GM21381 (cell line): ENCODE data around the gene IL10RA.
A peak's percentile ranks its signal among the peaks of the same experiment; 100 is the strongest.
"Not testable (repeated sequence)": the region's sequence is repeated elsewhere in the genome, so short reads cannot be mapped to it uniquely, and the experiment has no call there.

Experiments
- ATAC-seq: cut with Tn5 transposase; IDR thresholded peaks from one replicate; pipeline ENCODE4 v1.9.1; 2021; ENCODE audit warnings: mild to moderate bottlenecking, moderate library complexity; ENCODE audit not compliant: unreplicated experiment

Gene IL10RA

DNA sequence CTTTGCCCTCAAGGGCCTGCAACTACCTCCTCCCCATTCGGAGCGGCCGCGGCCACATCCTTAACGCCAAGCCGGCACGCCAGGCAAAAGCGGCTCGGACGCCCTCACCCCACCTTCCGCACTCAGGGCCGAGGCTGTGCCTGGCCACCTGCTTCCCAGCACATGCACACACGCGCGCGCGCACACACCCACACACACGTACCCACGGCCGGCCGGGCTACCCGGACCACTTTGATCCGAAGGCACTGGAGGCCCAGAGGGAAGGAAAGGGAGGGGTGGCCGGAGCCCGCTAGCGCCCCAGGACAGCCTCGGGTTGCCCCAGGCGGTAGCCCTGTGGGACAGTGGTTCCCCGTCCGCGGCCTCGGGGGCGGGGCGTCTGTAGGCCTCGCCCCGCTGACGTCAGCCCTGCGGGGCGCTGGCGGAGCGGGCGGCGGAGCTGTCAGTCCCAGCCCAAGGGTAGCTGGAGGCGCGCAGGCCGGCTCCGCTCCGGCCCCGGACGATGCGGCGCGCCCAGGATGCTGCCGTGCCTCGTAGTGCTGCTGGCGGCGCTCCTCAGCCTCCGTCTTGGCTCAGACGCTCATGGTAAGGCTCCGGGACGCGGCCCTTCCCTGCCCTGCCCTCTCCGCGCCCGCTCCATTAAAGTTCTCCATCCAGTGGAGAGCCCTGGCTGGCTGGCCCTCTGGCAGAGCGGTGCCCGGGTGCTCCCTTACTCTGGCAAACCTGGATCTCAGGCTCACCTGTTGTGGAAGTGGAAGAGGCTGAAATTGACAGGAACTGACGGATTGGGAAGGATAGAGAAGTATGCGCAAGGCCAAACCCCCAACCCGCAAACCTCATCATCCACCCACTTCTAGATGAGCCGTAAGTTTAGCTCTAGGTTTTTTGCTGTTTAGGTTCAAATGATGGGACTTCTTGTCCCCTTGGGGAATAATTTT is at the start of gene IL10RA:
IL10RA (plus strand) TSS at position 442 of the 935 bp plus-strand sequence; CDS start at position 516, 74 bp downstream.
- ATAC-seq: peak; percentile 86

DNA sequence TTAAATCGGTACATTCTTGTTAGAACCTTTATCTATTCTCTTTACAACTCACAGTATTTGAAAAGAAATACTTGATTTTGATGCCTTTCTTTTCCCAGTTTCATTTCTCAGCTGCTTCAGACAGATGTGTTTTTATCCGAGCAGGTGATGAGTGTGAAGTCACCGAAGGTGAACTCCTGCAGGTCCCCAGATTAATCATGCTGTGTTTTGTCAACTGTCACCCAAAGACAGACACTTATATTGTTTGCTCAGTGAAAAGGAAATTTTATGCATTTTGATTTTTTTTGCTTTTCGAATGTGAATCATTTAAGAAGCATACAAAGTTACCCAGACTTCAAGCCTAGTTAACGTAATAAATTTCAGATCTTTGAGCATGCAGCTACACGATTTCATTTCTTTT is 49.2 kb upstream of the IL10RA start:
- no peak for ATAC-seq

- ATAC-seq: no peak
These were observed 45.5 kb upstream of the IL10RA start for GRCh38 chr11:117940736-117941135.

GRCh38 chr11:117941163-117941707 is 45.0 kb upstream of the IL10RA start:
- no peak for ATAC-seq

DNA sequence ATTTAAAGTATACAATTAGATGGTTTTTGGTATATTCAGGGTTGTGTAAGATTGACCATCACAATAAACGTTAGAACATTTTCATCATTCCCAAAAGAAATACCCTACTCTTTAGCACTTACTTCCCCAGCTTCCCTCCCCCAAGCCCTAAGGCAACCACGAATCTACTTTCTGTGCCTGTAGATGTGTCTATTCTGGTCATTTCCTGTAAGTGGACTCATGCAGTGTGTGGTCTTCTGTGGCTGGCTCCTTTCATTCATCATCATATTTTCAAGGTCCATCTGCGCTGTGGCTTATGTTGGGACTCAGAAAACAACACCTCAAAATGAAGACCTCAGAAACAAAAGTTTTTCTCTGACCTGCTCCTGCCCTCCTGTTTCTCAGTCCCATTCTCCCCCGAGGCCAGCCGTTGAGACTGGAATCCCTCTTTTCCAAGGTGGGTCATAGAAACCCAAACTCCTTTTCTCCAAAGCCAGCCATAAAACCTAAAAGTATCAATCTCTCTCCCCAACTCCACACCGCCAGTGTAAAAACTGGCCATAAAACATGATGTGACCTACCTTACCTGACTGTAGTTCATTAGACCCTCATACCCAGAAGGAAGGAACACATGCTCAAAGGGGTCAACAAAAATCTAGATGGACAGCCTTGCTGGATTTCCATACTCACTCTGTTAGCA is 44.1 kb upstream of the IL10RA start:
- ATAC-seq: no peak

- no peak for ATAC-seq
These were observed 41.6 kb upstream of the IL10RA start for GRCh38 chr11:117944554-117944953.

GRCh38 chr11:117945047-117945810 is 41.0 kb upstream of the IL10RA start:
- ATAC-seq: no peak

GRCh38 chr11:117946156-117946841 is 39.9 kb upstream of the IL10RA start:
- peak; percentile 6 for ATAC-seq

GRCh38 chr11:117946842-117947526 is 39.2 kb upstream of the IL10RA start:
- peak; percentile 50 for ATAC-seq

GRCh38 chr11:117947751-117948150 is 38.4 kb upstream of the IL10RA start:
- not testable (repeated sequence) for ATAC-seq

GRCh38 chr11:117948466-117948865 is 37.7 kb upstream of the IL10RA start:
- ATAC-seq: not testable (repeated sequence)

- ATAC-seq: no peak
These were observed 37.1 kb upstream of the IL10RA start for GRCh38 chr11:117949062-117949461.

DNA sequence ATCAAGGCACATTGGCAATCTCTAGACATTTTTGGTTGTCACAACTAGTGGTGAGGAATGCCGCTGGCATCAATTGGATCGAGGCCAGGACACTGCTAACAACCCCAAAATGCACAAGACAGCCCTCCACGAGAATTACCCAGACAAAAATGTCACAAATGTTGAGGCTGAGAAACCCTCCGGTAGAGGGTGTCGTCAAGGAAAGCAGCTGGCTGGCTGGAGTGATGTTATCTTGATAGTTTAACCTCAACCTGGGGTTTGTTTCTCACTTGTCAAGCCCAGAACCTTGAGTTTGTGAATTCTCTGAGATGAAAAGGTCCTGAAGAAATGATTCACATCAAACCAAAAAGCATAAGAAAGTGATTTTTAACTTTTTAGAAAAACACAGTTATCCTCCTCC is 35.9 kb upstream of the IL10RA start:
- no peak for ATAC-seq

DNA sequence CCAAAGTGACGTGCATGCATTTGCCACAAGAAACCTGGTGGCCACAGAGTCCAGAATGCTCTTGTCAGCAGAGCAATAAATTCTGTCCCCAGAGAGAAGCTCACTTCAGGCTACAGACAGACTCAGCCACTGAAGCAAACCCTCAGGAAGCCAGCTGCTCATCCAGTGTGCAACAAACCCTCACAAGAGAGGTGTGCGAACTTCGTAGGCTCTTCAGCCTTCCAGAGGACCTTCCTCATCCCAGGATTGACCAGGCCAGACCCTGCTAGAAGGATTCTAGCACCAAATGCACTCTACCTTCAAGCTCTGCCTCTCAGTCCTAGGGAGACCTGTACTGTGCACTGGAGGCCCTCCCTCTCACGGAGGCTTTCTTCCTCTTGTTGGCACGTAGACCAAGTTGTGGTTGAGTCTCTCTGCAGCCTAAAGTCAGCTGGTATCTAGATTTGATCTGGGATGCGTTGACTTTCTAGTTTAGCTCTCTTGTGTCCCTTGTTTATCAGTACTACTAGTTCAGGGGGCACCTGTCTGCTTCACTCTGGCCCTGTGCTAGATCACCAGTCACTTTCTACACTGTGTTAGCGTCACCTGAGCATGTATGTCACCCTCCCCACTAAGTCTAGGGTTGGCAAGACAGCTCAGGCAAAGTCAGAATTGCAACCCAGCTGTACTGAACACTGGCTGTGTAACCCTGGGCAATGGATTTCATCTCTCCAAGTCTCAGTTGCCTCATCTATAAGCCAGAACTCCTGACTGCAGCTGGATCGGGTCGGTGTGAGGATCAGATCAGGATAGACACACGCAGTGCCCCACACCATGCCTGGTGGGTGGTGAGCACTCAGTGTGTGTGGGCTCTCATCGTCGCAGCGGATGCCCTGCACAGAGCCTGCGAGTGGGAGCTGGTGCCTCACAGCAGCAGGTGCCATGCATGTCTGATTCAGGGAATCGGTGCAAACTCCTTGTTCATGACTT is 34.9 kb upstream of the IL10RA start:
- ATAC-seq: no peak

DNA sequence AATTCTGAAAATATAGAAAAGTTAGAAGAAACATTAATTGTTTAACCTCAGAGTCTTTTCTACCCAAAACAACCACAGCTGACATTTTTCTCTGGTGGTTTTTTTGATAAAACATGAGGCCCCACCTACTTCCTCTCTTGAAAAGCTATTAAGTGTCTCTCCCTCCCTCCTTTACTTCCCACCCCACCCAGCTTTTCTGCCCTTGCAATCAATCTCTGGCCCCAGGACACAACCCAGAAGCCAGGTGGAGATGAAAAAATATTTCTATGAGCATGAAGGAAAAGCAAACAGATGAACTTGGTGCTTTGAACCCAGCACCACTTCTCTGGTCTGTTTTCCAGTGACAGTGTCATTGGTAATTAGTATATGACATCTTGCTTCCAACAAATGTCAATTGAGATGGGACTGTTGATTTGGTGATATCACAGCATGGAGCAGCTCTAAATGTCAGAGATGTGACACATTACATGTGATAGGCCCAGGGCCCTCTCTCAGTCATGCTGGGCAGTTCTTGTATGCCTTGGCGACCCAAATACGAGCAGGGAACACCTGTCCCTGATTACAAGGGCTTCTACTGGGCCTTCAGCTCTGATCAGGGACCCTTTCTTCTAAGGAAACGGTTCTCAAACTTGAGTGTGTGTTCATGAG is 33.0 kb upstream of the IL10RA start:
- ATAC-seq: no peak

DNA sequence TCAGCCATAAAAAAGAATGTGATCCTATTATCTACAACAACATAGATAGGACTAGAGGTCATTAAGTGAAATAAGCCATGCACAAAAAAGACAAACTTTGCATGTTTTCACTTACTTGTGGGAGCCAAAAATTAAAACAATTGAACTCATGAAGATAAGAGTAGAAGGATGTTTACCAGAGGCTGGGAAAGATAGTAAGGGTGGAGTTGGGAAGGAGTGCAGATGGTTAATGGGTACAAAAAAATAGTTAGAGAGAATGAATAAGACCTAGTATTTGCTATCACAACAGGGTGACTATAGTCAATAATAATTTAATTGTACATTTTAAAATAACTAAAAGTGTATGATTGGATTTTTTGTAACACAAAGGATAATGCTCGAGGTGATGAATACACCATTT is 27.2 kb upstream of the IL10RA start:
- no peak for ATAC-seq

GRCh38 chr11:117959438-117960149 is 26.6 kb upstream of the IL10RA start:
- ATAC-seq: no peak

DNA sequence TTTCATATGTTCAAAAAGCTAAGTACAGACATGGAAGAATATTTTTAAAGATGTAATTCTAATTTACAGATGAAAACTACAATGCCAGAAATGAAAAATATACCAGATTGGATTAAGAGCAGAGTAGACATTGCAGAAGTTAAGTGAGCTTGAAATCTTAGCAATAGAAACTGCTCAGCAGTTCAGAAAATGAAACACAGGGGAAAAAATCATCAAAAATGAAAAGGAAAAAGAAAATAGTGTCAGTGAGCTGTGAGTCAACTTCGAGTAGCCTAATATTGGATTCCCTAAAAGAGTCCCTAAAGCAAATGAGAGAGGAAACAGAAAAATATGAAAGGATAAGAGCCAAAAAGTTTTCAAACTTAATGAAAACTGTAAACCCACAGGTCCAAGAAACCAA is 25.8 kb upstream of the IL10RA start:
- ATAC-seq: no peak
